Measurements from ENCODE around the gene PFKP.
A peak's percentile ranks its signal among the peaks of the same experiment; 100 is the strongest.

PFKP gene

GRCh38 chr10:3128379-3129130 lies 61.2 kb downstream of the PFKP start:
- no peak for DNase-seq
- no peak for TF ChIP-seq GATA1 (IDR thresholded peaks at IDR 0.05; ENCODE audit: low read depth, low read length)
- TF ChIP-seq POLR2A (IDR thresholded peaks at IDR 0.05; ENCODE audit: low read length), result no peak

GRCh38 chr10:3129581-3130340 lies 62.4 kb downstream of the PFKP start:
- no peak for DNase-seq
- TF ChIP-seq POLR2A (IDR thresholded peaks at IDR 0.05; ENCODE audit: low read length) (no peak), GATA1 (IDR thresholded peaks at IDR 0.05; ENCODE audit: low read depth, low read length) (no peak)

- DNase-seq, result no peak
- no peak for TF ChIP-seq POLR2A (IDR thresholded peaks at IDR 0.05; ENCODE audit: low read length)
- no peak for TF ChIP-seq GATA1 (IDR thresholded peaks at IDR 0.05; ENCODE audit: low read depth, low read length)
Observed at GRCh38 chr10:3131098-3131497, 63.8 kb downstream of the PFKP start.

GRCh38 chr10:3132036-3133025 lies 65.0 kb downstream of the PFKP start:
- TF ChIP-seq POLR2A (IDR thresholded peaks at IDR 0.05; ENCODE audit: low read length), result no peak
- no peak for TF ChIP-seq GATA1 (IDR thresholded peaks at IDR 0.05; ENCODE audit: low read depth, low read length)
- peak in 1 of 2 experiments; percentile 22 for DNase-seq

GRCh38 chr10:3133948-3134347 lies 66.6 kb downstream of the PFKP start:
- no peak for TF ChIP-seq POLR2A (IDR thresholded peaks at IDR 0.05; ENCODE audit: low read length)
- no peak for TF ChIP-seq GATA1 (IDR thresholded peaks at IDR 0.05; ENCODE audit: low read depth, low read length)

GRCh38 chr10:3135006-3135405 lies 67.7 kb downstream of the PFKP start:
- no peak for DNase-seq
- TF ChIP-seq POLR2A (IDR thresholded peaks at IDR 0.05; ENCODE audit: low read length) (no peak), GATA1 (IDR thresholded peaks at IDR 0.05; ENCODE audit: low read depth, low read length) (no peak)

More at GRCh38 chr10:3133948-3134347, 66.6 kb downstream of the PFKP start:
- no peak for DNase-seq

GRCh38 chr10:3136336-3136735 lies 69.0 kb downstream of the PFKP start:
- TF ChIP-seq POLR2A (IDR thresholded peaks at IDR 0.05; ENCODE audit: low read length) (no peak), GATA1 (IDR thresholded peaks at IDR 0.05; ENCODE audit: low read depth, low read length) (no peak)
- no peak for DNase-seq

GRCh38 chr10:3136763-3137611 lies 69.6 kb downstream of the PFKP start:
- TF ChIP-seq POLR2A (IDR thresholded peaks at IDR 0.05; ENCODE audit: low read length), result no peak
- no peak for TF ChIP-seq GATA1 (IDR thresholded peaks at IDR 0.05; ENCODE audit: low read depth, low read length)
- DNase-seq, result no peak

- TF ChIP-seq POLR2A (IDR thresholded peaks at IDR 0.05; ENCODE audit: low read length), result no peak
- TF ChIP-seq GATA1 (IDR thresholded peaks at IDR 0.05; ENCODE audit: low read depth, low read length), result no peak
- DNase-seq, result no peak
Observed at GRCh38 chr10:3137958-3138726, 70.8 kb downstream of the PFKP start.

GRCh38 chr10:3139216-3139910 lies 72.0 kb downstream of the PFKP start:
- no peak for DNase-seq
- TF ChIP-seq GATA1 (IDR thresholded peaks at IDR 0.05; ENCODE audit: low read depth, low read length) (no peak), POLR2A (IDR thresholded peaks at IDR 0.05; ENCODE audit: low read length) (no peak)

GRCh38 chr10:3140280-3140679 lies 72.9 kb downstream of the PFKP start:
- no peak for DNase-seq
- TF ChIP-seq GATA1 (IDR thresholded peaks at IDR 0.05; ENCODE audit: low read depth, low read length) (no peak), POLR2A (IDR thresholded peaks at IDR 0.05; ENCODE audit: low read length) (no peak)
